CD14-positive monocyte (primary cell): Measurements from ENCODE around the gene BARHL1. TPM values are rescaled to one million over a fixed set of nuclear protein-coding genes. Genes with fewer than 3 reads are reported as not detected.

Experiments used
- DNase-seq, 3 donors: peaks; one replicate each; pipeline ENCODE4 v3.0.0-alpha.2; 2011 to 2022
- H2AFZ ChIP-seq: 2 replicates; pipeline ENCODE4 v1.6.0; 2012; ENCODE audit warnings: mild to moderate bottlenecking, low read depth, low read length, inconsistent platforms; ENCODE audit not compliant: insufficient read depth, poor library complexity, severe bottlenecking
- H3K27ac ChIP-seq, 2 donors: 1 replicate in 1 of 2; 2 replicates in 1 of 2; pipeline ENCODE4 v1.5.1; 2012 to 2013; ENCODE audit warnings: low read length in 2 of 2, control low read depth in 1 of 2, inconsistent platforms in 1 of 2, low read depth in 1 of 2, mild to moderate bottlenecking in 1 of 2
- H3K27me3 ChIP-seq, 2 donors: one replicate each; pipeline versions ENCODE4 v1.6.0 to v1.6.1; 2011 to 2013; ENCODE audit warnings: low read length in 2 of 2; ENCODE audit not compliant: control insufficient read depth in 2 of 2, insufficient read depth in 2 of 2
- H3K36me3 ChIP-seq, 2 donors: replicated peaks in 1 of 2; 1 replicate in 1 of 2; 2 replicates in 1 of 2; pipeline versions ENCODE4 v1.5.1 to v1.6.1; 2012 to 2013; ENCODE audit warnings: low read length in 2 of 2, control low read depth in 1 of 2, inconsistent platforms in 1 of 2, mild to moderate bottlenecking in 1 of 2; ENCODE audit not compliant: insufficient read depth in 2 of 2, control insufficient read depth in 1 of 2
- H3K4me1 ChIP-seq, 2 donors: 1 replicate in 1 of 2; 2 replicates in 1 of 2; pipeline versions ENCODE4 v1.5.1 to v1.6.1; 2012 to 2013; ENCODE audit warnings: low read length in 2 of 2, control low read depth in 1 of 2, inconsistent platforms in 1 of 2, mild to moderate bottlenecking in 1 of 2, moderate library complexity in 1 of 2; ENCODE audit not compliant: insufficient read depth in 2 of 2, control insufficient read depth in 1 of 2
- H3K4me2 ChIP-seq: replicated peaks from 2 replicates; pipeline ENCODE3; 2012; ENCODE audit warnings: low read length, moderate library complexity, mild to moderate bottlenecking; ENCODE audit not compliant: poor library complexity, severe bottlenecking; ENCODE audit errors: extremely low read depth
- H3K4me3 ChIP-seq, 3 experiments: fragments of 200-600 bp in 1 of 3; sonication (generic) in 1 of 3; replicated peaks in 1 of 3; 1 replicate in 2 of 3; 2 replicates in 1 of 3; pipeline ENCODE4 v1.5.1; 2011 to 2013; ENCODE audit warnings: low read length in 3 of 3, mild to moderate bottlenecking in 3 of 3, control low read depth in 2 of 3, low read depth in 2 of 3, inconsistent platforms in 1 of 3, moderate library complexity in 1 of 3
- H3K79me2 ChIP-seq: 2 replicates; pipeline ENCODE4 v1.6.0; 2012; ENCODE audit warnings: mild to moderate bottlenecking, control low read depth, inconsistent platforms, low read length, moderate library complexity; ENCODE audit not compliant: insufficient read depth
- H3K9ac ChIP-seq: 2 replicates; pipeline ENCODE4 v1.6.0; 2017; ENCODE audit warnings: low read length, mild to moderate bottlenecking; ENCODE audit not compliant: insufficient read depth, poor library complexity, severe bottlenecking
- H3K9me3 ChIP-seq, 2 donors: replicated peaks in 1 of 2; 1 replicate in 1 of 2; 2 replicates in 1 of 2; pipeline versions ENCODE4 v1.5.1 to v1.6.1; 2012 to 2013; ENCODE audit warnings: low read length in 2 of 2, control low read depth in 1 of 2; ENCODE audit not compliant: control insufficient read depth in 1 of 2, insufficient read depth in 1 of 2
- H4K20me1 ChIP-seq: 2 replicates; pipeline ENCODE4 v1.6.0; 2012; ENCODE audit warnings: mild to moderate bottlenecking, low read length, control low read depth, moderate library complexity; ENCODE audit not compliant: insufficient read depth
- H3K27ac Mint-ChIP-seq, 7 donors: one replicate each; pipeline ENCODE4 v1.8.0; 2020; ENCODE audit warnings: mild to moderate bottlenecking in 7 of 7, mixed read lengths in 7 of 7, moderate library complexity in 6 of 7, inconsistent platforms in 2 of 7
- H3K27me3 Mint-ChIP-seq, 3 donors: one replicate each; pipeline ENCODE4 v1.8.0; 2021 to 2022; ENCODE audit warnings: low read depth in 3 of 3, mild to moderate bottlenecking in 3 of 3, mixed read lengths in 3 of 3, moderate library complexity in 3 of 3, inconsistent platforms in 1 of 3
- H3K36me3 Mint-ChIP-seq, 2 donors: one replicate each; pipeline ENCODE4 v1.8.0; 2020; ENCODE audit warnings: mixed read lengths in 2 of 2, inconsistent platforms in 1 of 2, mild to moderate bottlenecking in 1 of 2
- H3K4me1 Mint-ChIP-seq: one replicate; pipeline ENCODE4 v1.8.0; 2020; ENCODE audit warnings: mild to moderate bottlenecking, mixed read lengths
- H3K4me3 Mint-ChIP-seq, 2 donors: one replicate each; pipeline ENCODE4 v1.8.0; 2020; ENCODE audit warnings: mild to moderate bottlenecking in 2 of 2, mixed read lengths in 2 of 2, moderate library complexity in 1 of 2
- H3K9me3 Mint-ChIP-seq, 7 donors: one replicate each; pipeline ENCODE4 v1.8.0; 2020 to 2022; ENCODE audit warnings: mixed read lengths in 7 of 7, mild to moderate bottlenecking in 6 of 7, moderate library complexity in 6 of 7, inconsistent platforms in 2 of 7
- CTCF ChIP-seq: fragments of 200-600 bp; IDR thresholded peaks from one replicate; pipeline ENCODE4 v1.8.0; 2022; ENCODE audit warnings: antibody characterized with exemption, mild to moderate bottlenecking
- WGBS: methylation state at CpG from one replicate; pipeline ENCODE4 v1.1.5; 2013; ENCODE audit warnings: missing lambda C conversion rate; ENCODE audit not compliant: insufficient coverage; 5-methylcytosine and 5-hydroxymethylcytosine counted together
- intact Hi-C, 2 donors: fragments of 100-400 bp; cut with micrococcal nuclease; formaldehyde crosslinking; loops; one replicate each; pipeline versions ENCODE4 v1.15.0 to v1.15.1; 2023
- polyA plus RNA-seq, 3 donors: library from polyadenylated mRNA; depleted of rRNA in 1 of 3; unstranded in 2 of 3; stranded (reverse) in 1 of 3; fragments of 300-500 nt in 2 of 3; fragments of >200 nt in 1 of 3; fragmentation: Illumina TruSeq in 2 of 3; gene quantifications; 1 replicate in 2 of 3; 2 replicates in 1 of 3; pipeline ENCODE4 v1.2.3, GENCODE V29; 2012 to 2021

The BARHL1 gene
- polyA plus RNA-seq, 3 donors = not detected

GRCh38 chr9:132536124-132536523 is 46.3 kb upstream of the BARHL1 start:
- no peak for TF ChIP-seq CTCF
- no CpG with 5 or more reads among the region's 1 CpG for WGBS

GRCh38 chr9:132537352-132537751 is 45.1 kb upstream of the BARHL1 start:
- Histone ChIP-seq H3K27ac (no peak overlapping the region), H2AFZ (no peak overlapping the region), H3K27me3 (no peaks in the 10 kb centered on the region), H3K9ac (no peak overlapping the region), H3K9me3 (peaks cover 0 to 3% of the 10 kb centered on the region in 2 donors), H3K79me2 (no peaks in the 10 kb centered on the region), H3K36me3 (no peaks in the 10 kb centered on the region), H3K4me3 (no peak overlapping the region), H3K4me1 (no peaks in the 10 kb centered on the region), H3K4me2 (no peak overlapping the region), H4K20me1 (no peaks in the 10 kb centered on the region)
- no peak for DNase-seq
- no peaks in the 10 kb centered on the region for H3K36me3 Mint-ChIP-seq
- H3K4me3 Mint-ChIP-seq = no peak overlapping the region
- intact Hi-C loops = no loop called here
- H3K27me3 Mint-ChIP-seq = peaks cover 2 to 19% (median 5%) of the 10 kb centered on the region in 3 donors
- H3K4me1 Mint-ChIP-seq = no peaks in the 10 kb centered on the region
- WGBS = 98% methylated on average over 5 of the region's 12 CpGs
- no peak for TF ChIP-seq CTCF
- H3K27ac Mint-ChIP-seq = no peak overlapping the region
- H3K9me3 Mint-ChIP-seq = peaks cover 0 to 23% (median 10%) of the 10 kb centered on the region in 7 donors

More at GRCh38 chr9:132536124-132536523, 46.3 kb upstream of the BARHL1 start:
- H3K4me3 ChIP-seq = no peak overlapping the region
- Mint-ChIP-seq H3K4me1 (no peaks in the 10 kb centered on the region), H3K4me3 (no peak overlapping the region), H3K9me3 (peaks cover 0 to 26% (median 10%) of the 10 kb centered on the region in 7 donors), H3K27ac (no peak overlapping the region), H3K36me3 (no peaks in the 10 kb centered on the region), H3K27me3 (peaks cover 3 to 20% (median 7%) of the 10 kb centered on the region in 3 donors)
- no peaks in the 10 kb centered on the region for H3K36me3 ChIP-seq
- H3K27ac ChIP-seq = no peak overlapping the region
- H3K9ac ChIP-seq = no peak overlapping the region
- H2AFZ ChIP-seq = no peak overlapping the region
- DNase-seq = no peak
- no peak overlapping the region for H3K4me2 ChIP-seq
- H3K79me2 ChIP-seq = no peaks in the 10 kb centered on the region
- H3K4me1 ChIP-seq = no peaks in the 10 kb centered on the region
- no peaks in the 10 kb centered on the region for H4K20me1 ChIP-seq
- intact Hi-C loops = no loop called here
- peaks cover 0 to 7% of the 10 kb centered on the region in 2 donors for H3K27me3 ChIP-seq
- H3K9me3 ChIP-seq = peaks cover 0 to 3% of the 10 kb centered on the region in 2 donors
